Gastroesophageal sphincter (tissue), 3 donors: ENCODE data around the gene AIG1.

ENCODE experiments used
- POLR2A ChIP-seq, 2 donors: fragments of 450-650 bp; IDR thresholded peaks; one replicate each; pipeline ENCODE4 v1.6.1; 2017; ENCODE audit warnings: antibody characterized with exemption in 2 of 2, mild to moderate bottlenecking in 2 of 2, moderate library complexity in 1 of 2
- POLR2AphosphoS5 ChIP-seq: sonication (generic); formaldehyde crosslinking; IDR thresholded peaks from one replicate; pipeline ENCODE4 v1.6.1; 2017; ENCODE audit warnings: antibody characterized with exemption
- TF ChIP-seq, protein P1 (sequence below), 4 experiments: fragments of 200-600 bp in 2 of 4; fragments of 450-650 bp in 2 of 4; sonication (generic) in 1 of 4; IDR thresholded peaks; one replicate each; pipeline ENCODE4 v1.5.1; 2017 to 2019; ENCODE audit warnings: antibody characterized with exemption in 4 of 4, mild to moderate bottlenecking in 2 of 4, moderate library complexity in 2 of 4

DNA sequence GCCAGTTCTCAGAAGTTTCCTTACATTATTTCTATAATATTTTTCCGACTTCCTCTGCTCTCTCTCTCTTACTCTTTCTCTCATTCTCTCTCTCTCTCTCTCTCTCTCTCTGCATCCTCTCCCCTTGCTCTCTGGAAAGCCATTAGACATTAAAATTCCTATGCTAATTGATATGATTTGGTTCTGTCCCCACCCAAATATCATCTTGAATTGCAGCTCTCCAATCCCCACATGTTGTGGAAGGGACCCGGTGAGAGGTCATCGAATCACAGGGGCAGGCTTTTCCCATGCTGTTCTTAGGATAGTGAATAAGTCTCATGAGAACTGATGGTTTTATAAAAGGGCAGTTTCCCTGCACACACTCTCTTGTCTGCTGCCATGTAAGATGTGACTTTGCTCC, 315.7 kb downstream of the AIG1 start:
- TF ChIP-seq POLR2A (IDR thresholded peaks at IDR 0.05) (no peak), POLR2AphosphoS5 (no peak)
- TF ChIP-seq, protein P1, sequence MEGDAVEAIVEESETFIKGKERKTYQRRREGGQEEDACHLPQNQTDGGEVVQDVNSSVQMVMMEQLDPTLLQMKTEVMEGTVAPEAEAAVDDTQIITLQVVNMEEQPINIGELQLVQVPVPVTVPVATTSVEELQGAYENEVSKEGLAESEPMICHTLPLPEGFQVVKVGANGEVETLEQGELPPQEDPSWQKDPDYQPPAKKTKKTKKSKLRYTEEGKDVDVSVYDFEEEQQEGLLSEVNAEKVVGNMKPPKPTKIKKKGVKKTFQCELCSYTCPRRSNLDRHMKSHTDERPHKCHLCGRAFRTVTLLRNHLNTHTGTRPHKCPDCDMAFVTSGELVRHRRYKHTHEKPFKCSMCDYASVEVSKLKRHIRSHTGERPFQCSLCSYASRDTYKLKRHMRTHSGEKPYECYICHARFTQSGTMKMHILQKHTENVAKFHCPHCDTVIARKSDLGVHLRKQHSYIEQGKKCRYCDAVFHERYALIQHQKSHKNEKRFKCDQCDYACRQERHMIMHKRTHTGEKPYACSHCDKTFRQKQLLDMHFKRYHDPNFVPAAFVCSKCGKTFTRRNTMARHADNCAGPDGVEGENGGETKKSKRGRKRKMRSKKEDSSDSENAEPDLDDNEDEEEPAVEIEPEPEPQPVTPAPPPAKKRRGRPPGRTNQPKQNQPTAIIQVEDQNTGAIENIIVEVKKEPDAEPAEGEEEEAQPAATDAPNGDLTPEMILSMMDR (IDR thresholded peaks at IDR 0.05), result no peak
